ENCODE data around the gene YBX2.

The YBX2 gene

DNA sequence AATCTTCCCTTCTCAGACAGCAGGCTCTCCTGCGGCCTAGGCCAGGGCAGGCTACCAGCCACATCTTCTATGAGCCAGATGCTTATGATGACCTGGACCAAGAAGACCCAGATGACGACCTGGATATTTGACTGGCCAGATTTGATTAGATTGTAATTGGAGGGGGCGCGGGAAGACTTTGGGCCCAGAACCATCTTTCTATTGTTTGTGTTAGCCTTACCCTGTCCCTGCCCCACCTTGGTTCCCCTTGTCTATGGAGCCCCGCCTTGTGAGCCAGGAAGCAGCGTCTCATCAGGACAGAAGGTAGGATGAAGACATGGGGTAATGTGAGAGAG, 34.9 kb downstream of the YBX2 start:
- H3K27ac ChIP-seq (replicated peaks), result no peak overlapping the region
- DNase-seq (ENCODE audit: low read depth in 1 of 2, low spot score in 1 of 2), result no peak
- H3K4me3 ChIP-seq (replicated peaks; ENCODE audit: insufficient read depth, low read length), result no peak overlapping the region
- peaks cover 2% of the 10 kb centered on the region for H3K27me3 ChIP-seq (ENCODE audit: insufficient read depth, poor library complexity, severe bottlenecking)
- TF ChIP-seq, protein P1, sequence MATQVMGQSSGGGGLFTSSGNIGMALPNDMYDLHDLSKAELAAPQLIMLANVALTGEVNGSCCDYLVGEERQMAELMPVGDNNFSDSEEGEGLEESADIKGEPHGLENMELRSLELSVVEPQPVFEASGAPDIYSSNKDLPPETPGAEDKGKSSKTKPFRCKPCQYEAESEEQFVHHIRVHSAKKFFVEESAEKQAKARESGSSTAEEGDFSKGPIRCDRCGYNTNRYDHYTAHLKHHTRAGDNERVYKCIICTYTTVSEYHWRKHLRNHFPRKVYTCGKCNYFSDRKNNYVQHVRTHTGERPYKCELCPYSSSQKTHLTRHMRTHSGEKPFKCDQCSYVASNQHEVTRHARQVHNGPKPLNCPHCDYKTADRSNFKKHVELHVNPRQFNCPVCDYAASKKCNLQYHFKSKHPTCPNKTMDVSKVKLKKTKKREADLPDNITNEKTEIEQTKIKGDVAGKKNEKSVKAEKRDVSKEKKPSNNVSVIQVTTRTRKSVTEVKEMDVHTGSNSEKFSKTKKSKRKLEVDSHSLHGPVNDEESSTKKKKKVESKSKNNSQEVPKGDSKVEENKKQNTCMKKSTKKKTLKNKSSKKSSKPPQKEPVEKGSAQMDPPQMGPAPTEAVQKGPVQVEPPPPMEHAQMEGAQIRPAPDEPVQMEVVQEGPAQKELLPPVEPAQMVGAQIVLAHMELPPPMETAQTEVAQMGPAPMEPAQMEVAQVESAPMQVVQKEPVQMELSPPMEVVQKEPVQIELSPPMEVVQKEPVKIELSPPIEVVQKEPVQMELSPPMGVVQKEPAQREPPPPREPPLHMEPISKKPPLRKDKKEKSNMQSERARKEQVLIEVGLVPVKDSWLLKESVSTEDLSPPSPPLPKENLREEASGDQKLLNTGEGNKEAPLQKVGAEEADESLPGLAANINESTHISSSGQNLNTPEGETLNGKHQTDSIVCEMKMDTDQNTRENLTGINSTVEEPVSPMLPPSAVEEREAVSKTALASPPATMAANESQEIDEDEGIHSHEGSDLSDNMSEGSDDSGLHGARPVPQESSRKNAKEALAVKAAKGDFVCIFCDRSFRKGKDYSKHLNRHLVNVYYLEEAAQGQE (IDR thresholded peaks at IDR 0.05; ENCODE audit: insufficient replicate concordance, low read depth), result no peak
- no peak for TF ChIP-seq POLR2AphosphoS5 (IDR thresholded peaks at IDR 0.05; ENCODE audit: low read depth)

DNA sequence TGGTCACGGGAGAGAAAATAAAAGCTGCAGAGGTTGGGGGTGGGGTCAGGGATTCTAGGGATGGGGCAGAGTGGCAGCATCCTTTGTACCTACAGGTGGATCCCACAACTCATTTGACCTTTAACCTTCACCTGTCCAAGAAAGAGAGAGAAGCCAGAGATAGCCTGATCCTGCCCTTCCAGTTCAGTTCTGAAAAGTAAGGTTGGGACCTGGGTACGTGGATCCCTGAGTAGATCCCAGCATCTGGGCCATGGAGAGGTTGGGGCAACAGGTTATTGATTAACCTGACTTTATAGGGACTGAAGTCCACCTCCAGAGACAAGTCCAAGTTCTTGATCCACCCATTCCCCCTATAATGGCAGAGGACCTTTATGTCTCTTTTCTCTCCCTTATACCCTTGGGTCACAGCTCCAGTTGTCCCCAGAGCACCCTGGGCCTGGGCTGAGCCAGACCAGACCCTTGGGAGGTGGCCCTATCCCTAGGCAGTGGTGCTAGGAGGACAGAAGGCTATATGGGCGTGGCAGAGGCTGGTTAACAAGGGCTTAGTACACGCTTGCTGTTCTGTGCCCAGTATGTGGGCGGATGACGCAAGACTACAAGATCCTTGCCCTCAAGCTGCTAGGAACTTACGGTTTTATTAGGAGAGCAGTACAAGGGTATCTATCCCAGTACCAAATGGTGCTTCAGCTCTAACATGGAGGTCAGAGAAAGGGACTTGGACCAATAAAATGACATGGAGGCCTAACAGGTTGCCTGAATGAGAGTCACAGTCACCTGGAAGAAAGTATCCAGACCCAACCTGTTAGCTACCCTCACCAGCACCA, 35.5 kb downstream of the YBX2 start:
- TF ChIP-seq, protein P2, sequence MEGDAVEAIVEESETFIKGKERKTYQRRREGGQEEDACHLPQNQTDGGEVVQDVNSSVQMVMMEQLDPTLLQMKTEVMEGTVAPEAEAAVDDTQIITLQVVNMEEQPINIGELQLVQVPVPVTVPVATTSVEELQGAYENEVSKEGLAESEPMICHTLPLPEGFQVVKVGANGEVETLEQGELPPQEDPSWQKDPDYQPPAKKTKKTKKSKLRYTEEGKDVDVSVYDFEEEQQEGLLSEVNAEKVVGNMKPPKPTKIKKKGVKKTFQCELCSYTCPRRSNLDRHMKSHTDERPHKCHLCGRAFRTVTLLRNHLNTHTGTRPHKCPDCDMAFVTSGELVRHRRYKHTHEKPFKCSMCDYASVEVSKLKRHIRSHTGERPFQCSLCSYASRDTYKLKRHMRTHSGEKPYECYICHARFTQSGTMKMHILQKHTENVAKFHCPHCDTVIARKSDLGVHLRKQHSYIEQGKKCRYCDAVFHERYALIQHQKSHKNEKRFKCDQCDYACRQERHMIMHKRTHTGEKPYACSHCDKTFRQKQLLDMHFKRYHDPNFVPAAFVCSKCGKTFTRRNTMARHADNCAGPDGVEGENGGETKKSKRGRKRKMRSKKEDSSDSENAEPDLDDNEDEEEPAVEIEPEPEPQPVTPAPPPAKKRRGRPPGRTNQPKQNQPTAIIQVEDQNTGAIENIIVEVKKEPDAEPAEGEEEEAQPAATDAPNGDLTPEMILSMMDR (IDR thresholded peaks at IDR 0.05; ENCODE audit: insufficient read depth, low read length), result no peak
- TF ChIP-seq GABPA (IDR thresholded peaks at IDR 0.05; ENCODE audit: low read depth) (no peak), SPI1 (IDR thresholded peaks at IDR 0.05; ENCODE audit: borderline replicate concordance, low read depth) (no peak), POLR2AphosphoS5 (IDR thresholded peaks at IDR 0.05; ENCODE audit: low read depth) (no peak)
- TF ChIP-seq, protein P1 (IDR thresholded peaks at IDR 0.05; ENCODE audit: insufficient replicate concordance, low read depth), result no peak
- H3K27ac ChIP-seq (replicated peaks), result no peak overlapping the region
- H3K4me3 ChIP-seq (replicated peaks; ENCODE audit: insufficient read depth, low read length), result no peak overlapping the region
- peaks cover 2% of the 10 kb centered on the region for H3K27me3 ChIP-seq (ENCODE audit: insufficient read depth, poor library complexity, severe bottlenecking)
- no peak for DNase-seq (ENCODE audit: low read depth in 1 of 2, low spot score in 1 of 2)

DNA sequence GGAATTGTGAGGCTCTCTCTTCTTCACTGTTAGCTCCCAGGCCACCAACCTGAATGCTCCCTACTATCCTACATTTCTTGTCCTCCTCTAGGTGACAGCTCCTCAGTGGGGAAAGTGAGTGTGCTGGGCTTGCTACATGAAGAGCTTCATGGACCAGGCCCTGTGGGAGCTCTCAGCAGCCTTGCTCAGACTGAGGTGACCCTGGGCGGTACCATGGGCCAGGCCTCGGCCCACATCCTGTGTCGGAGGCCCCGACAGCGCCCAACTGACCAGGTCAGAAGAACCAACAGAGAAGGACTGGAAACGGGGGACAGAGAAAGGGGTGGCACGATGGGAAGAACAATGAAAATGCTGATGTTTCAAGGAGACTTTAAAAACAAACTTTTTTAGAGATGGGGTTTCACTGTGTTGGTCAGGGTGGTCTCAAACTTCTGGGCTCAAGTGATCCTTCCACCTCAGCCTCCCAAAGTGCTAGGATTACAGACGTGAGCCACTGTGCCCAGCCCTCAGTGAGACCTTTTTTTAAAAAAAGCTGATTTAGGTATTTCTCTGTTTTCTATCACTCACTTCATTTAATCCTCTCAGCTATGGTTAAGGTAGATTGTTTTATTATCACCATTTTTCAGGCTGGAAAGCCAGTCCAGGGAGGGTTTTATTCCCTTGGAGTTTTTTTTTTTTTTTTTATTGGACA, 37.5 kb downstream of the YBX2 start:
- no peak overlapping the region for H3K27ac ChIP-seq (replicated peaks)
- peaks cover 2% of the 10 kb centered on the region for H3K27me3 ChIP-seq (ENCODE audit: insufficient read depth, poor library complexity, severe bottlenecking)
- no peak for DNase-seq (ENCODE audit: low read depth in 1 of 2, low spot score in 1 of 2)
- TF ChIP-seq POLR2AphosphoS5 (IDR thresholded peaks at IDR 0.05; ENCODE audit: low read depth), result no peak
- TF ChIP-seq, protein P1 (IDR thresholded peaks at IDR 0.05; ENCODE audit: insufficient replicate concordance, low read depth), result no peak
- no peak for TF ChIP-seq GABPA (IDR thresholded peaks at IDR 0.05; ENCODE audit: low read depth)
- TF ChIP-seq, protein P2 (IDR thresholded peaks at IDR 0.05; ENCODE audit: insufficient read depth, low read length), result no peak
- TF ChIP-seq SPI1 (IDR thresholded peaks at IDR 0.05; ENCODE audit: borderline replicate concordance, low read depth), result no peak
- H3K4me3 ChIP-seq (replicated peaks; ENCODE audit: insufficient read depth, low read length), result no peak overlapping the region

Measured in HL-60 (cell line).